NCI-H2227 (cell line): ENCODE data around the gene CYP1B1.
"Not testable (repeated sequence)": the region's sequence is repeated elsewhere in the genome, so short reads cannot be mapped to it uniquely, and the experiment has no call there.

ENCODE experiments used
- DNase-seq: peaks from one replicate; lab custom pipeline; 2025; ENCODE audit not compliant: unreplicated experiment; lab: John Stamatoyannopoulos, UW

Gene CYP1B1

DNA sequence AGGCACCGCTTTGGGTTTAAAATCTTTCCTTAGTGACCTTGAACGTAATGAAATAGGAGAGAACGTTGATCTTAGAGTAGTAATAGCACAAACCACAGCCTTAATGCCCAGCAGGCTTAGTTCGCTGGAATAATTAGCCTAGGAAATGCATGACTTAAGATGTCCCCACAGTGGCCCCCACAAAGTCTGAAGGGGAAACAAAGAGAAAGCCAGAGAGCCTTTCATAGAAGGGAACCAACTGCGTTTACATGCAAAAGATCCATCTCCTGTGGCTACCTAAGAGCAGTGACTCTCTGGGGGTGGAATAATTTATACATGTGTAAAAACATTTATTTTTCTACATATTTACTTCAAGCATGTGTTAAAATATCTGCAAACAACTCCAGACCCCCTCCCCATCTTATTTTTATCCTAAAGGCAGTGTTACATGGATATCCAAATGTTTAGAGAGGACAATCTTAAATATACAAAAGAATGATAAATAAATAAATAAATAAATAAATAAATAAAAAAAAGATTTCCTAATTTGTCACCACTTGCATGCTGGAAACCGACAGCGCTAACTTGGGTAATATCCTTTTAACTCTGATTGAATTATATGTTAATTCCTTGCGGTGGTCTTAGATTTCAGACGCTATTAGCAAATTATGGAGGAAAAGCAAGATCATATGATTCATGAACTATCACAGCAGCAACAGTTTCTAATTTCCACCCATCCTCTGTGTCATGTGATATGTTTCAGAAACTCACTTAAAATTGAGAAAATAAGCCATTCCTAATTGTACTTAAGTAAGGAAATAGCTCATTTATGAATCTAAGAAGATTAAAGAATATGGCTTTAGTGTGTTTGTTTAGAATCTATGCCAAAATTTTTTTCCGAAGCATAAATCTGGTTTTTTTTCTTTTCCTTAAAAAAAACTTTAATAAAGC is 23.4 kb upstream of the CYP1B1 start:
- DNase-seq, result no peak

DNA sequence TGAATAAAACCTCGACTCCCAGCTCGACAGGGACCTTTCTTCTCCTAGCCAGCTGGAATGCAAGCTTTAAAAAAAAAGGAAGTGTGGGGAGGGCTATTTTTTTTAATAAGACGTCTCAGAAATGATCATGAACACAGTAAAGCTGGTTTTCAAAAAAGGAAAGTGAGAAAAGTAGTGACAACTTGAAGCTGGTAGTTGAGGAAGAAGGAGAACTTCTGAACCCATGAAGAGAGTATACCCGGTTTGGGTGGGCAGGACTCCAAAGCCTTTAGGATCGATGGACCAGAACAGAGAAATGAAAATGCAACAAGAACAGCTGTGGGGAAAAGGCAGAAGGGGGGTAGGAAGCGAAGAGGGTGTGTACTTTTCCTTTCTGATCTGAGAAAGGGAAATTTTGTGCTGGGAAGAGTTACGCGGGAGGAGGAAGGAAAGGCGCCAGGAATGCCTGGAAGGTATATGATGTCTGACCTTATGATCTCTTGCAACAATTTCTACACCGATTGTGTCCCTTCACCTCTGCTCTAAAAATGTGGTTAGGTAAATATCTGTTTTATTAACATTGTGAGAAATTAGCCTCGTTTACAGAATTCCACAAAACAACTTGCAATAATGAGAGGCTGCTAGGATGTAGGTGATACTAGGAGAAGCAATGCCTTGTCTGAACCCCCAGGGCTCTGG is 22.6 kb upstream of the CYP1B1 start:
- no peak for DNase-seq

DNA sequence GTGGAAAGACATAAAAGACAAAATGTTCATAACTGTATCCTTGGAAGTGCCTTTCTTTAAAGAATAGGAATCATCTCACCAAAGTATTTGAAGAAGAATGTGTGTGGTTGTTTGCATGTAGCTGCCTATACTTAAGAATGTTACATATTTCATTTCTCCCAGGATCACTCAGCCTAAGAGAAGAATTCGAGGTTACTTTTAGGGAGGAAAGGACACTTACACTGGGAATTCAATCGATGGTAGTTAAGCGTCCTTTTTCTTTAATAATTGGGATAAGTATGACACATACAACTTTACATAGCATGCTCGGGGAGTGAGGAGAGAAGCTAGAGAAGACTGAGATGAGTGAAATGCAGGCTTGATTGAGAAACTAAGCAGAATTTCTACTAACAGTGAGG is 22.0 kb upstream of the CYP1B1 start:
- DNase-seq, result no peak

DNA sequence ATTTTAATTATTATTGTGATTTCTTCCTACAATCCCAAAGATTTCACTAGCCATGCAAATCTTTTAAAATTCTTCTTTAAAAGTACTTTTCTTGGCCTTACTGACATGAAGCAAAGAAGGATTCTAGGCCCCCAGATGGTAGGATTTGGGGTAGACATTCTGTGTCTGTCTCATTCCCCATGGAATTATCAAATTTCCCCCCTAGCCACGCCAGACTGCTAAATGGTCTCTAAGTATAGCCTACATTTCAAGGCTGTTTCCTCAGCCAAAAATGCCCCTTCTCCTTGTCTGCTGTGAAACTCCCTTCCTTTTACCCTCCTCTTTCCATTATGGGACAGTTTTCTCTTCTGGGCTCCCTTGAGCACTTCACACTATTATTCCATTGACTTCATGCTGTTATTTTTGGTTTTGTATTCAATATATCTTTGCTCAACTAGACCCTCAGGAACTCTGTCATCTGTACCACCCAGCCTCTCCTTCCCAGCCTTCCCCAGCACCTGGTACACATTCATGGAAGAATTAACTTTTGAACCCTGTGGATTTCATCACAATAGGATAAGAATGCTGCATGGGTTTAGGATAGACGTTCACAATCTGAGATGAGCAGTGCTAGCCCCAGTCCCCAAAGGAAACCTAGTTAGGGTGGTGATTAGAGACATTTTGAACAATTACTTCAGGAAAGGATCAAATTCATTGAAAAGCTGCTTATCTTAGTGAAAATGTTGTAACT is 21.5 kb upstream of the CYP1B1 start:
- DNase-seq, result no peak

DNA sequence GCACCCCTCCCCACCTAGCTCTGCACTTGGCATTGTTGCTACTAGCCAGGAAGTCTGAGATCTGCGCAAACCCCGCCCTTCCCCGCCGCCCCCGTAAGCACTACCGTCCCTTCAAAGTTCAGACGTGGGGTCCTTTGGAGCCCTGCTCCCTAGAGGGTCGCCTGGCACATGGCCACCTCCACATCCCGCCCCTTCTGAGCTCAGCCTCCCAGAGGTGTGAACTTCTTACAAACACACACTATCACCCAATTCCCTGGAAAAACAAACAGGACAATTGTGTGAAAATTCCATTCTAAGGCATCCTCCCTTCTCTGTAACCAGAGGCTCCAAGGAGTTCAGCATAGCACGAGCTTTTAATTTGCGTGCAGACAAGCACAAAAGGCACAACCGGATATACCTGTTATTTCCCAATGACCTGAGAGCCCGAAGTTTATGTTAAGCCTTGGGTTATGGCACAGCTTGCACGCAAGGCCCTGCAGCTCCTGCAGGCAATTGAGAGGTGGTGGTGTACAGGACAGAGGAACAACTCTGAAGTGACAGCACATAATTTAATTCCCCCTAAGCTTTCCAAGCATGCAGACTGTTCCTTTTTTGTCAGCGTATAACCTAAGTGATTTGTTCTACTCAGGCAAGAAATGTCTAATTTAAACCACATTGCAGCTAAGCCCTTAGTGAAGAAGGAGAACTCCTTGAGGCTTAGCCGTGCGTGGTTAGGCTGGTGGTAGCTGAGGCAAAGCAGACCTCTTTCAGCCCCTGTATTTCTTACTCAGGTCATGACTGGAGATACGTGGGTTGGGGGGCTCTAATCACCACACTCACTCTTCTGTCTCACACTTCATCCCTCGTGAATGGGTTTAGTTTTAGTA is 20.3 kb upstream of the CYP1B1 start:
- DNase-seq, result no peak

- DNase-seq, result no peak
Observed at GRCh38 chr2:38095079-38095995, 19.4 kb upstream of the CYP1B1 start.

GRCh38 chr2:38093527-38094165 is 17.7 kb upstream of the CYP1B1 start:
- no peak for DNase-seq

GRCh38 chr2:38092196-38092902 is 16.4 kb upstream of the CYP1B1 start:
- no peak for DNase-seq

- DNase-seq, result no peak
Observed at GRCh38 chr2:38091760-38092159, 15.8 kb upstream of the CYP1B1 start.

DNA sequence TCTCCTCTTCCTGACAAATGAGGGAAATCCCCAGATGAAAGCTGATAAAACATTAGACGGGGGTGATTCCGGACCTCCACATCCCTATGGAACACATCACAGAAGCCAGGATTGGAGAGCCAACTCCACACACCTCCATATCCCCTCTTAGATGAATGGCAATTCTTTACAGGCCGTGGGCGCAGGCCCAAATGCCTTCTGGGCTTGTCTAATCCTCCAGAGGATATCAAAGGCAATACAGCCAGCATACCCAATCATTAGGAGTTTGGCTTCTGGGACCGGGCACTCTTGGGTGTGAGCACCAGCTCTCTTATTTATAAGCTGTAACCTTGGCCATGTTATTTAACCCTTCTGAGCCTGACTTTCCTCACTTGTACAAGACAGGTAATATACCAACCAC is 15.0 kb upstream of the CYP1B1 start:
- no peak for DNase-seq

GRCh38 chr2:38090212-38090611 is 14.3 kb upstream of the CYP1B1 start:
- not testable (repeated sequence) for DNase-seq

GRCh38 chr2:38085998-38086698 is 10.2 kb upstream of the CYP1B1 start:
- not testable (repeated sequence) for DNase-seq

DNA sequence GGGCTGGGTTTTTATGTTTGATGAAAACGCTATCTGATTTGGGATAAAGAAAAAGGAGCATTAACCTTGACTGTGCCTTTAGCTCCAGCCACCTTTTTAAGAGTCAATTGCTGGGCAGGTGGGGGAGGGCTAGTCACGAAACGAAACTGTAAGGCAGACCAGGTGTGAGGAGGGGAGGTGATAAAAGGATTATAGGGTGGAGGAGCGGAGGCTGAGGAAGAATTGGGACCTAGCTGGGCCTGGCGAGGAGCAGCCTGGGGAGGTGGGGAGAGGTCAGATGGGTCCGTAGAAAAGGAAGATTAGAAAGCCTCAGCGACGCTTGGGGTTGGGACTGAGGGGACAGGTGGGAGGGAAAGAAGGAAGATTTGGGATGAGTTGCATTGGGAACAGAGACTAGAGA is 8.6 kb upstream of the CYP1B1 start:
- DNase-seq, result not testable (repeated sequence)

- not testable (repeated sequence) for DNase-seq
Observed at GRCh38 chr2:38082727-38083126, 6.8 kb upstream of the CYP1B1 start.

GRCh38 chr2:38080346-38080745 is 4.4 kb upstream of the CYP1B1 start:
- DNase-seq, result no peak

DNA sequence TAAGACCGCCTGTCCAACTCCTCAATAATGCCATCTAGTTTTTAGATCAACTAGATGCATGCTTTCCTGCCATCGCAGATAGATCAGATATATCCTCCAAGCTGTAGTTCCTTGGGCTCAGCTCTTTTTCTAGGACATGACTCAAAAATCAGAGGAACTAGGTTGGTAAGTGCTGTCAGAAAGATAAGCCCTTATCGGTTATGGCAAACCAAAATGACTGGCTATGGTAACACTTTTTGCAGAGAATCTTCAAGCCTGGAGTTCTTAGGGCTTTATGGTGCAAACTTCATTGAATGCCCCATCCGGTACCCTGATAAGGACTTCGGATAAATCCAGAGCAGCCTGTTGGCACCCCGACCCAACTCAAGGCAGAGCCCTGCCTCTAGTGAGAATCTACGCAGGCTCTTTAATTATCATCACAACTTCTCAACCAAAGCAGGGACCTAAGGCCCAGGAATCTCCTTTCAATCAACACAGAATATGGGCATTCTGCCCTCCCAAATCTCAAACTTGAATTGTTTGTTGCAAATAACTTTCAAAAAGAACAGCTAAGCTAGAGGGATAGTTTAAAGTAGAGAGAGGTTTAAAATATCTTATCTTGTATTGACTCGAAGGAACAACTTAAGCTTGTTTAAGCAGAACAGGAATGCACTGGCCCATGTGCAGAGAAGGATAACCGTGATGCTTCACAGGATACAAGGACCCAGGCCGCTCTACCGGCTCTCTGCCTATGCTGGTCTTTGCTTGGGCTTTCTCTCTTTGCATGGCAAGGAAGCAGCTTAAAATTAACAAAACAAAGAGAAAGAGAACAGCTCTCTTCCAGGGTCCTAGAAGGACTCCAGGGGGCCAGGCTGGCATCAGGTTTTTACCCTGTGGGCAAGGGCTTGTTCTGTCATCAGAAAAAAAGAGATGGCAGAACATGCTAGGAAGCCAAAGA is 3.4 kb upstream of the CYP1B1 start:
- DNase-seq, result no peak

DNA sequence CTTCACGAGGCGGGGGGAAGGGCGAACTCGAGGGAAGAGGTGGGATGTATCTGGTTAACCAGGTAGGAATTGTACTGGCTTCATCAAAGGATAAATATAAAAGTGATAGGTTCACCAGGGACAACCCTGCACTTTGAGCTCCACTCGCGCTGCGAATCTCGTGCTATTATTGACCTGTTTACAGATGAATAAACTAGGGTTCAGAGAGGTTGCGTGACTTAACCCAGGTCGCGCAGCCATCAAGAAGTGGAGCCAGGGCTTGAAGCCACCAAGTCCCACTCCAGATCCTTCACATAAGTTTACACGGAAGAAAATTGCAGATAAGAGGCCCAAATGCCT is 1.4 kb upstream of the CYP1B1 start:
- DNase-seq, result no peak
